SK-N-SH treated with all-trans-retinoic acid at 6 μM for 48 hours (cell line): ENCODE results near the gene AMIGO1.

Source experiments
- ATAC-seq: fragments of 200-7000 bp; cut with Tn5 transposase; 3 replicates; pipeline ENCODE4 v1.9.1; 2020; ENCODE audit warnings: mild to moderate bottlenecking, moderate library complexity
- ARNTL ChIP-seq: fragments of 450-650 bp; formaldehyde crosslinking; IDR thresholded peaks from 2 replicates; pipeline ENCODE4 v1.5.0; 2020; ENCODE audit warnings: low read depth, mild to moderate bottlenecking, moderate library complexity, borderline replicate concordance
- BACH2 ChIP-seq: fragments of 250-450 bp; sonication (Bioruptor Pico); IDR thresholded peaks from 2 replicates; pipeline ENCODE4 v1.9.0; 2021; ENCODE audit warnings: mild to moderate bottlenecking, borderline replicate concordance
- CSDC2 ChIP-seq: fragments of 250-450 bp; sonication (Bioruptor Pico); IDR thresholded peaks from 2 replicates; pipeline ENCODE4 v1.5.0; 2020; ENCODE audit warnings: mild to moderate bottlenecking, moderate library complexity
- ESRRG ChIP-seq: fragments of 250-450 bp; sonication (Bioruptor Pico); IDR thresholded peaks from 2 replicates; pipeline ENCODE4 v1.6.1; 2021; ENCODE audit warnings: mild to moderate bottlenecking
- GLIS3 ChIP-seq: fragments of 250-450 bp; sonication (Bioruptor Pico); IDR thresholded peaks from 2 replicates; pipeline ENCODE4 v1.5.0; 2020; ENCODE audit warnings: mild to moderate bottlenecking, moderate library complexity
- ISL1 ChIP-seq: fragments of 250-450 bp; sonication (Bioruptor Pico); IDR thresholded peaks from 2 replicates; pipeline ENCODE4 v2.1.2; 2022; ENCODE audit warnings: mild to moderate bottlenecking, moderate library complexity
- OSR1 ChIP-seq: fragments of 250-450 bp; sonication (Bioruptor Pico); IDR thresholded peaks from 2 replicates; pipeline ENCODE4 v1.8.0; 2022; ENCODE audit warnings: moderate library complexity, mild to moderate bottlenecking, inconsistent platforms
- PPARA ChIP-seq: fragments of 250-450 bp; sonication (Bioruptor Pico); IDR thresholded peaks from 2 replicates; pipeline ENCODE4 v1.5.0; 2020; ENCODE audit warnings: mild to moderate bottlenecking, borderline replicate concordance
- RARB ChIP-seq: fragments of 250-450 bp; sonication (Bioruptor Pico); IDR thresholded peaks from 2 replicates; pipeline ENCODE4 v1.8.0; 2021; ENCODE audit warnings: mild to moderate bottlenecking, moderate library complexity
- TCF4 ChIP-seq: fragments of 250-450 bp; sonication (Bioruptor Pico); IDR thresholded peaks from 2 replicates; pipeline ENCODE4 v1.8.0; 2021; ENCODE audit warnings: mild to moderate bottlenecking, moderate library complexity, borderline replicate concordance
- TOX ChIP-seq: fragments of 250-450 bp; sonication (Bioruptor Pico); IDR thresholded peaks from 2 replicates; pipeline ENCODE4 v1.8.0; 2021; ENCODE audit warnings: mild to moderate bottlenecking, moderate library complexity, borderline replicate concordance
- ZC3H10 ChIP-seq: fragments of 250-450 bp; sonication (Bioruptor Pico); IDR thresholded peaks from 2 replicates; pipeline ENCODE4 v1.5.1; 2021; ENCODE audit warnings: mild to moderate bottlenecking, moderate library complexity
- ZFP3 ChIP-seq: fragments of 250-450 bp; sonication (Bioruptor Pico); IDR thresholded peaks from 2 replicates; pipeline ENCODE4 v1.5.0; 2020; ENCODE audit warnings: mild to moderate bottlenecking, moderate library complexity
- ZFP30 ChIP-seq: fragments of 450-650 bp; formaldehyde crosslinking; IDR thresholded peaks from 2 replicates; pipeline ENCODE4 v1.5.0; 2022; ENCODE audit warnings: mild to moderate bottlenecking, moderate library complexity
- ZNF565 ChIP-seq: fragments of 450-650 bp; formaldehyde crosslinking; conservative IDR thresholded peaks from 2 replicates; pipeline ENCODE4 v1.5.0; 2020; ENCODE audit warnings: low read depth, mild to moderate bottlenecking, moderate library complexity
- ZNF70 ChIP-seq: fragments of 450-650 bp; formaldehyde crosslinking; IDR thresholded peaks from 2 replicates; pipeline ENCODE4 v1.5.0; 2020; ENCODE audit warnings: mild to moderate bottlenecking, moderate library complexity
- ZNF8 ChIP-seq: fragments of 450-650 bp; formaldehyde crosslinking; IDR thresholded peaks from 2 replicates; pipeline ENCODE4 v1.5.0; 2020; ENCODE audit warnings: mild to moderate bottlenecking, moderate library complexity
- TF ChIP-seq, protein P1 (sequence below): fragments of 250-450 bp; sonication (Bioruptor Pico); IDR thresholded peaks from 2 replicates; pipeline ENCODE4 v1.8.0; 2020; ENCODE audit warnings: mild to moderate bottlenecking, moderate library complexity, borderline replicate concordance
- TF ChIP-seq, protein P2 (sequence below): fragments of 250-450 bp; sonication (Bioruptor Pico); IDR thresholded peaks from 2 replicates; pipeline ENCODE4 v1.5.1; 2021; ENCODE audit warnings: mild to moderate bottlenecking, moderate library complexity
- TF ChIP-seq, protein P3 (sequence below): fragments of 250-450 bp; sonication (Bioruptor Pico); IDR thresholded peaks from 2 replicates; pipeline ENCODE4 v1.8.0; 2021; ENCODE audit warnings: low read depth, mild to moderate bottlenecking, moderate library complexity, borderline replicate concordance

Gene AMIGO1

DNA sequence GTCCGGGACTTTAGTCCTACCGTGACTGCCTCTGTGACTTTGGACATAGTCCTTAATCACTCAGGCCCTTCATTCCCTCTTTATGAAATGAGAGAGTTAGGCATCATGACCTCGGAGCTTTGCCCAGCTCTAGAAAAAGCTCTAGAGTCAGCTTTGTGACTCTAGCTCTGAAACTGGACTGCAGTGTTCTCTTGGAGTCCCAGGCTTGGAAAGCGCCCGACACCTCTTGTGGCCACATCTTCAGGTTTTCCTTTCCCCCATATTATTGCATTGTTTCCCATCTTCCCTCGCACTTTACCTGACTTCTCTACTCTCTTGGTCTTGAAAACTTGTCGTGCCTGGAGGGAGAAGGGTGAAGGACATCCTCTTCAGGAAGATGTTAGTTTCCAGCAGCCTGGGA is 12.5 kb upstream of the AMIGO1 start (continued):
- TF ChIP-seq, protein P1, sequence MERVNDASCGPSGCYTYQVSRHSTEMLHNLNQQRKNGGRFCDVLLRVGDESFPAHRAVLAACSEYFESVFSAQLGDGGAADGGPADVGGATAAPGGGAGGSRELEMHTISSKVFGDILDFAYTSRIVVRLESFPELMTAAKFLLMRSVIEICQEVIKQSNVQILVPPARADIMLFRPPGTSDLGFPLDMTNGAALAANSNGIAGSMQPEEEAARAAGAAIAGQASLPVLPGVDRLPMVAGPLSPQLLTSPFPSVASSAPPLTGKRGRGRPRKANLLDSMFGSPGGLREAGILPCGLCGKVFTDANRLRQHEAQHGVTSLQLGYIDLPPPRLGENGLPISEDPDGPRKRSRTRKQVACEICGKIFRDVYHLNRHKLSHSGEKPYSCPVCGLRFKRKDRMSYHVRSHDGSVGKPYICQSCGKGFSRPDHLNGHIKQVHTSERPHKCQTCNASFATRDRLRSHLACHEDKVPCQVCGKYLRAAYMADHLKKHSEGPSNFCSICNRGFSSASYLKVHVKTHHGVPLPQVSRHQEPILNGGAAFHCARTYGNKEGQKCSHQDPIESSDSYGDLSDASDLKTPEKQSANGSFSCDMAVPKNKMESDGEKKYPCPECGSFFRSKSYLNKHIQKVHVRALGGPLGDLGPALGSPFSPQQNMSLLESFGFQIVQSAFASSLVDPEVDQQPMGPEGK (CRISPR knock-in tag), result no peak
- no peak for TF ChIP-seq ZNF70 (CRISPR knock-in tag)
- no peak for TF ChIP-seq CSDC2 (CRISPR knock-in tag)

DNA sequence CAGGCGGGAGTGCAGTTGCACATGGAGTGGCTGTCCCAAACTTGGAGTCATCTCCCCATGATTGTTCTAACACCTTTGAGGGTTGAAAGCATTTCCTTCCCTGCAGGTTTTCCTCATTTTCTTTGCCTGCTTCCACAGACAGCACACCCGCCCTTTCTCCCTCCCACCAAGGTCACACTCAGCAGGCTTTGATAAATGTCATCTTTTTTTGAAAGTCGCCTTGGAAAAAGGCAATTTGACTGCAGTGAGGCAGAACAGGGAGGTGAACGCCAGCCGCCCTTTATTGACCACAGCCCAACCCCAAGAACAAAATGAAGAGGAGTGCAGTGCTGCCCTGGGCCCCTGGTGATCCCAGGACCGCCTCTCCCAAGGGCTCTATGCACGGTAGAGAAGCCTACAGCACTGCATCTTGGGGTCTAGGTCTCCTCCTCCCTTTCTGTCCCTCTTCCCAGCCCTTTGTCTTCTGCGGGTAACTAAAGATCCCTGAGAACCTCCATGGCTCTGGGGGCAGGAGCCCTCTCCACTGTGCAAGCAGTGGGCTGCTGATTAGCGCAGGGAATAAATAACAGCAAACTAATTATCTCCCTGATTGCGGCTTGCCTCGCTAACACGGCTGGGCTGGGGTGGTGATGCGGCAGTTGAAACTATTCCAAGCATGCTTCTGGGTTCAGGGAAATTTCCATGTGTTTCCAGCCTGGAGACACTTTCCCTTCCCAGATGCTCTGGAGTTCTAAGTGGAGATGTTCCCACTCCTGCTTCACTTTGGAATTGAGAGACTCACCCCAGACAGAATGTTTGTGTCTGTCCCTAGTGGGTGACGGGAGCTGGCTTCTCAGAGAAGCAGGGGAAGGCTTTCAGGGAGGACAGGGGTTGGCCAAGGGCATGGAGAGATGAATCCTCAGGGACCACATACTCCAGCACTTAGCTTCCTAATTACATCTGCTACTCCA is 11.8 kb upstream of the AMIGO1 start:
- ATAC-seq, result no peak

DNA sequence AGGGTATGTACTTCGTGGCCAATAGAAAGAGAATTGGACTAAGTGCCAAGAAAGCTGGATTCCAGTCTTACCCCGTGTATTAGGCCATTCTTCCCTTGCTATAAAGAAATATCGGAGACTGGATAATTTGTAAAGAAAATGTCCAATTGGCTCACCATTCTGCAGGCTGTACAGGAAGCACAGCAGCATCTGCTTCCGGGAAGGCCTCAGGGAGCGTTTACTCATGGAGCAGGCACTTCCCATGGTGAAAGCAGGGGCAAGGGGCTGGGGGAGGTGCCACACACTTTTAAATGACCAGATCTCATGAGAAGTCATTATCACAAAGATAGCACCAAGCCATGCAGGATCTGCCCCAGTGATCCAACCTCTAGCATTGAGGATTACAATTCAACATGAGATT is 7.8 kb upstream of the AMIGO1 start:
- no peak for ATAC-seq

More for the DNA sequence above, 11.8 kb upstream of the AMIGO1 start:
- no peak for TF ChIP-seq OSR1 (CRISPR knock-in tag)
- TF ChIP-seq RARB (CRISPR knock-in tag), result no peak
- TF ChIP-seq, protein P1 (CRISPR knock-in tag), result no peak
- TF ChIP-seq ZFP3 (CRISPR knock-in tag), result no peak
- no peak for TF ChIP-seq ISL1 (CRISPR knock-in tag)
- TF ChIP-seq TOX (CRISPR knock-in tag), result no peak
- no peak for TF ChIP-seq ZC3H10 (CRISPR knock-in tag)
- TF ChIP-seq CSDC2 (CRISPR knock-in tag), result no peak
- TF ChIP-seq, protein P2, sequence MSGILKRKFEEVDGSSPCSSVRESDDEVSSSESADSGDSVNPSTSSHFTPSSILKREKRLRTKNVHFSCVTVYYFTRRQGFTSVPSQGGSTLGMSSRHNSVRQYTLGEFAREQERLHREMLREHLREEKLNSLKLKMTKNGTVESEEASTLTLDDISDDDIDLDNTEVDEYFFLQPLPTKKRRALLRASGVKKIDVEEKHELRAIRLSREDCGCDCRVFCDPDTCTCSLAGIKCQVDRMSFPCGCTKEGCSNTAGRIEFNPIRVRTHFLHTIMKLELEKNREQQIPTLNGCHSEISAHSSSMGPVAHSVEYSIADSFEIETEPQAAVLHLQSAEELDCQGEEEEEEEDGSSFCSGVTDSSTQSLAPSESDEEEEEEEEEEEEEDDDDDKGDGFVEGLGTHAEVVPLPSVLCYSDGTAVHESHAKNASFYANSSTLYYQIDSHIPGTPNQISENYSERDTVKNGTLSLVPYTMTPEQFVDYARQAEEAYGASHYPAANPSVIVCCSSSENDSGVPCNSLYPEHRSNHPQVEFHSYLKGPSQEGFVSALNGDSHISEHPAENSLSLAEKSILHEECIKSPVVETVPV (CRISPR knock-in tag), result no peak
- no peak for TF ChIP-seq GLIS3 (CRISPR knock-in tag)
- no peak for TF ChIP-seq TCF4 (CRISPR knock-in tag)
- TF ChIP-seq BACH2, result no peak
- TF ChIP-seq ZNF565 (CRISPR knock-in tag), result no peak

More for the DNA sequence above, 7.8 kb upstream of the AMIGO1 start:
- TF ChIP-seq ZNF8 (CRISPR knock-in tag) (no peak), CSDC2 (CRISPR knock-in tag) (no peak), TCF4 (CRISPR knock-in tag) (no peak), ESRRG (CRISPR knock-in tag) (no peak), ZFP30 (CRISPR knock-in tag) (no peak), ZNF565 (CRISPR knock-in tag) (no peak), TOX (CRISPR knock-in tag) (no peak), ZFP3 (CRISPR knock-in tag) (no peak), RARB (CRISPR knock-in tag) (no peak), BACH2 (no peak), ZC3H10 (CRISPR knock-in tag) (no peak), GLIS3 (CRISPR knock-in tag) (no peak), ZNF70 (CRISPR knock-in tag) (no peak), PPARA (no peak), ISL1 (CRISPR knock-in tag) (no peak), OSR1 (CRISPR knock-in tag) (no peak), ARNTL (CRISPR knock-in tag) (no peak)
- TF ChIP-seq, protein P2 (CRISPR knock-in tag), result no peak
- TF ChIP-seq, protein P3, sequence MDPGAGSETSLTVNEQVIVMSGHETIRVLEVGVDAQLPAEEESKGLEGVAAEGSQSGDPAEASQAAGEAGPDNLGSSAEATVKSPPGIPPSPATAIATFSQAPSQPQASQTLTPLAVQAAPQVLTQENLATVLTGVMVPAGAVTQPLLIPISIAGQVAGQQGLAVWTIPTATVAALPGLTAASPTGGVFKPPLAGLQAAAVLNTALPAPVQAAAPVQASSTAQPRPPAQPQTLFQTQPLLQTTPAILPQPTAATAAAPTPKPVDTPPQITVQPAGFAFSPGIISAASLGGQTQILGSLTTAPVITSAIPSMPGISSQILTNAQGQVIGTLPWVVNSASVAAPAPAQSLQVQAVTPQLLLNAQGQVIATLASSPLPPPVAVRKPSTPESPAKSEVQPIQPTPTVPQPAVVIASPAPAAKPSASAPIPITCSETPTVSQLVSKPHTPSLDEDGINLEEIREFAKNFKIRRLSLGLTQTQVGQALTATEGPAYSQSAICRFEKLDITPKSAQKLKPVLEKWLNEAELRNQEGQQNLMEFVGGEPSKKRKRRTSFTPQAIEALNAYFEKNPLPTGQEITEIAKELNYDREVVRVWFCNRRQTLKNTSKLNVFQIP, result no peak
- TF ChIP-seq, protein P1 (CRISPR knock-in tag), result no peak
